PC-3 (cell line): ENCODE results near the gene VSTM5. TPM values are rescaled to one million over a fixed set of nuclear protein-coding genes. Genes with fewer than 3 reads are reported as not detected.

Experiments
- ATAC-seq: fragments of 200-7000 bp; cut with Tn5 transposase; 2 replicates; pipeline ENCODE4 v1.9.1; 2020; ENCODE audit warnings: mild to moderate bottlenecking, moderate library complexity
- BruUV-seq: library from RNA; stranded (reverse); fragments of 400-500 nt; replicated peaks from 2 replicates; lab custom pipeline; 2021; lab: Mats Ljungman, UMichigan
- CTCF ChIA-PET: fragments of 300-600 bp; sonication (Branson Sonifier 250); formaldehyde crosslinking; loops from one replicate; lab custom pipeline; 2022; ENCODE audit warnings: antibody characterized with exemption; lab: Charles Lee
- POLR2A ChIA-PET: fragments of 300-600 bp; sonication (Branson Sonifier 250); formaldehyde crosslinking; loops from one replicate; lab custom pipeline; 2022; ENCODE audit warnings: antibody characterized with exemption; ENCODE audit not compliant: unreplicated experiment; lab: Charles Lee
- DNase-seq: peaks from one replicate; pipeline ENCODE4 v3.0.0-alpha.2; 2015
- H2AFZ ChIP-seq: fragments of 300-600 bp; sonication (generic); 2 replicates; pipeline ENCODE4 v1.6.0; 2016; ENCODE audit warnings: antibody characterized with exemption, low read length
- H3F3A ChIP-seq: fragments of 300-600 bp; sonication (generic); one replicate; pipeline ENCODE4 v1.6.0; 2017; ENCODE audit warnings: antibody characterized with exemption, low read length, control low read depth, mild to moderate bottlenecking; ENCODE audit not compliant: unreplicated experiment
- H3K27ac ChIP-seq: fragments of 300-600 bp; sonication (generic); 2 replicates; pipeline ENCODE4 v1.5.1; 2016; ENCODE audit warnings: mild to moderate bottlenecking, low read length
- H3K27me3 ChIP-seq: fragments of 300-600 bp; sonication (generic); 2 replicates; pipeline ENCODE4 v1.6.1; 2016; ENCODE audit warnings: low read length, mixed read lengths
- H3K36me3 ChIP-seq: fragments of 300-600 bp; sonication (generic); 2 replicates; pipeline ENCODE4 v1.6.1; 2016; ENCODE audit warnings: low read depth, mixed run types, low read length, mixed read lengths
- H3K4me1 ChIP-seq: fragments of 300-600 bp; sonication (generic); 2 replicates; pipeline ENCODE4 v1.5.1; 2016; ENCODE audit warnings: low read length; ENCODE audit not compliant: insufficient read depth
- H3K4me2 ChIP-seq: fragments of 300-600 bp; sonication (generic); 2 replicates; pipeline ENCODE4 v1.6.0; 2016; ENCODE audit warnings: low read length
- H3K4me3 ChIP-seq: fragments of 300-600 bp; sonication (generic); 2 replicates; pipeline ENCODE4 v1.5.1; 2016; ENCODE audit warnings: mild to moderate bottlenecking, low read length, mixed read lengths
- H3K79me2 ChIP-seq: fragments of 300-600 bp; sonication (generic); 2 replicates; pipeline ENCODE4 v1.6.1; 2017; ENCODE audit warnings: low read length, mixed read lengths
- H3K9ac ChIP-seq: fragments of 300-600 bp; sonication (generic); 2 replicates; pipeline ENCODE4 v1.6.0; 2016; ENCODE audit warnings: mild to moderate bottlenecking, low read length
- H3K9me2 ChIP-seq: fragments of 300-600 bp; sonication (generic); replicated peaks from 2 replicates; pipeline ENCODE4 v1.6.1; 2016; ENCODE audit warnings: mixed run types, low read length, mixed read lengths
- H3K9me3 ChIP-seq: fragments of 300-600 bp; sonication (generic); 2 replicates; pipeline ENCODE4 v1.6.1; 2016; ENCODE audit warnings: low read length, mixed read lengths
- H4K20me1 ChIP-seq: fragments of 300-600 bp; sonication (generic); 2 replicates; pipeline ENCODE4 v1.6.1; 2016; ENCODE audit warnings: low read length, mixed read lengths
- EZH2 ChIP-seq: fragments of 300-600 bp; sonication (generic); IDR thresholded peaks from one replicate; pipeline ENCODE4 v1.6.1; 2017; ENCODE audit warnings: antibody characterized with exemption, mild to moderate bottlenecking, low read length; ENCODE audit not compliant: unreplicated experiment
- EZH2phosphoT487 ChIP-seq: fragments of 300-600 bp; sonication (generic); IDR thresholded peaks from 2 replicates; pipeline ENCODE4 v1.6.1; 2018; ENCODE audit warnings: mild to moderate bottlenecking, antibody characterized with exemption, low read length, borderline replicate concordance
- intact Hi-C: fragments of 100-400 bp; cut with micrococcal nuclease; formaldehyde crosslinking; loops from 2 replicates; pipeline ENCODE4 v1.9.0; 2023
- total RNA-seq: library from RNA; depleted of rRNA; stranded (reverse); fragments of >200 nt; gene quantifications from 2 replicates; pipeline ENCODE4 v1.2.3, GENCODE V29; 2014
- TF ChIP-seq, protein P1 (sequence below): fragments of 300-600 bp; sonication (generic); conservative IDR thresholded peaks from 2 replicates; pipeline ENCODE4 v1.5.1; 2017; ENCODE audit warnings: antibody characterized with exemption, low read depth, mild to moderate bottlenecking, low read length

The VSTM5 gene
- total RNA-seq, 1 experiment from 2014 or later, result 15.6 TPM

DNA sequence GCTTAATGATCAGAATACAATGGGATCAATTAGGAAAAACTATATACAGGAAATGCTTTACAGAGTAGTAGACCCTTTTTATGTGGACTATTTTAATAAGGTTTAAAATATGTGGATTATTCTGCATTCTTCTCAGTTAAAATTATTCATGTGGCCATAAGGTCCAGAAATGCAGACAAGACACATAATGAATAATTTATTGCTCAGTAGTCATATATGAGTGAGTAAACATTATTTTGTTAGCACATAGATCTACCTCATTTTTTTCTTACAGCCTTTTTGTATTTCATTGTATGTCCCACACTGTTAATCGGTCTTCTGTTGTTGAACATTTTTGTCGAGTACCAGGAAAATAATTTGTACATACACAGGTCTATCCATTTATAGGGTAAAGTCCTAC, 45.5 kb downstream of the VSTM5 start:
- H3K9me2 ChIP-seq, result no peaks in the 10 kb centered on the region
- H2AFZ ChIP-seq, result no peak overlapping the region
- no peaks in the 10 kb centered on the region for H3K79me2 ChIP-seq
- no peaks in the 10 kb centered on the region for H3K4me1 ChIP-seq
- TF ChIP-seq EZH2phosphoT487, result no peak
- TF ChIP-seq, protein P1, sequence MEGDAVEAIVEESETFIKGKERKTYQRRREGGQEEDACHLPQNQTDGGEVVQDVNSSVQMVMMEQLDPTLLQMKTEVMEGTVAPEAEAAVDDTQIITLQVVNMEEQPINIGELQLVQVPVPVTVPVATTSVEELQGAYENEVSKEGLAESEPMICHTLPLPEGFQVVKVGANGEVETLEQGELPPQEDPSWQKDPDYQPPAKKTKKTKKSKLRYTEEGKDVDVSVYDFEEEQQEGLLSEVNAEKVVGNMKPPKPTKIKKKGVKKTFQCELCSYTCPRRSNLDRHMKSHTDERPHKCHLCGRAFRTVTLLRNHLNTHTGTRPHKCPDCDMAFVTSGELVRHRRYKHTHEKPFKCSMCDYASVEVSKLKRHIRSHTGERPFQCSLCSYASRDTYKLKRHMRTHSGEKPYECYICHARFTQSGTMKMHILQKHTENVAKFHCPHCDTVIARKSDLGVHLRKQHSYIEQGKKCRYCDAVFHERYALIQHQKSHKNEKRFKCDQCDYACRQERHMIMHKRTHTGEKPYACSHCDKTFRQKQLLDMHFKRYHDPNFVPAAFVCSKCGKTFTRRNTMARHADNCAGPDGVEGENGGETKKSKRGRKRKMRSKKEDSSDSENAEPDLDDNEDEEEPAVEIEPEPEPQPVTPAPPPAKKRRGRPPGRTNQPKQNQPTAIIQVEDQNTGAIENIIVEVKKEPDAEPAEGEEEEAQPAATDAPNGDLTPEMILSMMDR, result no peak
- no peaks in the 10 kb centered on the region for H3K9me3 ChIP-seq
- POLR2A ChIA-PET, result no interaction called here
- peaks cover 5% of the 10 kb centered on the region; the same call in 1 of the 2 replicates for H4K20me1 ChIP-seq
- H3K4me2 ChIP-seq, result no peak overlapping the region
- no peak overlapping the region for H3K9ac ChIP-seq
- no peaks in the 10 kb centered on the region for H3K27me3 ChIP-seq
- BruUV-seq, result no TSS peak
- CTCF ChIA-PET, result no interaction called here
- H3F3A ChIP-seq, result no peaks in the 10 kb centered on the region
- H3K4me3 ChIP-seq, result no peak overlapping the region
- ATAC-seq (peak; percentile 66), DNase-seq (no peak)
- peaks cover 80% of the 10 kb centered on the region for H3K36me3 ChIP-seq
- intact Hi-C loops, result no loop called here
- H3K27ac ChIP-seq, result no peak overlapping the region

DNA sequence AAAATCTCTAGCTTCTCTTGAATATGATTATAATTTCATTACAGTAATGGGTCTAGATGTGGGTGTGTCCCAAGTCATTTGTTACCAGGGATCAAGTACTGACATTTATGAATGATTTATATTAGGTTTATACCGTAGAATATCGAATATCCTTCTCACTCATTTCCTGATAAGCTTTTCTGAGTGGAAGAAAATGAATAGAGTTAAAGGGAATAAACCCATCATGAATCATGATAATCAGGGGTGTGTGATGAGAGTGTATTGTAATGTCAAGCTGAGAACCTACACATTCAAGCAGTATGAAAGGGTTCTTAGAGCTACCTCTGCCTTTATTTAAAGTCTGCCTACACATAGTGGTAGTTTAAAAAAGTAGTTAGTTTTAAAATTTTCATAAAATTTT, 49.1 kb downstream of the VSTM5 start:
- Histone ChIP-seq H3K9me2 (no peaks in the 10 kb centered on the region), H3K4me3 (no peak overlapping the region), H3K27ac (no peak overlapping the region), H3K4me2 (no peak overlapping the region), H3K27me3 (no peaks in the 10 kb centered on the region), H3K79me2 (no peaks in the 10 kb centered on the region), H3K36me3 (peaks cover 83% of the 10 kb centered on the region), H3K9me3 (no peaks in the 10 kb centered on the region), H3F3A (no peaks in the 10 kb centered on the region), H2AFZ (no peak overlapping the region), H4K20me1 (peaks cover 9% of the 10 kb centered on the region), H3K9ac (no peak overlapping the region), H3K4me1 (no peaks in the 10 kb centered on the region)
- ChIA-PET POLR2A (no interaction called here), CTCF (no interaction called here)
- TF ChIP-seq, protein P1, result no peak
- TF ChIP-seq EZH2, result no peak
- TF ChIP-seq EZH2phosphoT487, result no peak
- BruUV-seq, result no TSS peak
- ATAC-seq (no peak), DNase-seq (no peak)
- intact Hi-C loops, result no loop called here

DNA sequence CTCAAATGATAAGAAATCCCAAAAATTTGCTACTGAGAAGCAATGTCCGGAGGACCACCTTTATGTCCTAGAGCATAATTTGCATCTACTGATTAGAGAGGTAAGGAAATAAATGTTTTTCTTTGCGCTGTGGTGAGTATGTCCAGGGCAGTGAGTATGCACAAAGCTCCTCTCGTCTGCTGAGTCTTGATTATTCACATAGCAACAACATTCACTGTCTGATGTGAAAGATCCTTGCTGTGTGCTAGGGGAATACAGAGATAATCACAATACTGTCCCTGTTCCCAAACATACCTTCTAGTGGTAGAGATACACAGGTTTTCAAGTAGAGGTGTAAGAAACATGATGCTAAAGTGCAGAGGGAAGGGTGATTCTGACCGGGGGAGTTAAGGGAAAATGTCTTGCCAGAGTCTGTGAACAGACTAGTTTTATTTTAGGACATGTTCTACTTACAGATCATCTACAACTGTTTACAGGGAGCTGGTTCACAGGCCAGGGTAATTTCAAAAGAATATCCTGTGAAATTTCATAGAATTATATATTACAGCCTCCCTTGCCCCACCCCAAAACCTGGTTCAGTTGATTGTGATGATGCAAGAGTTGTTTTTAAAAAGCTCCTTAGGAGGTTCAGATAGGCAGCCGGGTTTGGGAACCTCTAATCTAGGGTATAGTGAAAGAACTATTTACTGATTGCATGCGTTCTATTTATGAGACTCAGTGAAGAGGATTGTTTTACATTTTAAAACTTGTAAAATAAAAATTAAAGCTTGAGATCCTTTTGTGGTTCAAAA, 53.8 kb downstream of the VSTM5 start:
- no peaks in the 10 kb centered on the region for H3K4me1 ChIP-seq
- H3K9me3 ChIP-seq, result no peaks in the 10 kb centered on the region
- no peaks in the 10 kb centered on the region for H3F3A ChIP-seq
- BruUV-seq, result no TSS peak
- CTCF ChIA-PET, result no interaction called here
- no peak overlapping the region for H3K4me3 ChIP-seq
- no peaks in the 10 kb centered on the region for H3K27me3 ChIP-seq
- H4K20me1 ChIP-seq, result peaks cover 13% of the 10 kb centered on the region
- TF ChIP-seq EZH2phosphoT487 (no peak), EZH2 (no peak)
- TF ChIP-seq, protein P1, result no peak
- POLR2A ChIA-PET, result no interaction called here
- ATAC-seq (no peak), DNase-seq (no peak)
- no peaks in the 10 kb centered on the region for H3K9me2 ChIP-seq
- no peak overlapping the region for H3K9ac ChIP-seq
- intact Hi-C loops, result loop anchor here (5.0 kb wide), 1 partner anchor 46 kb away; no protein-coding TSS in a partner anchor
- H3K27ac ChIP-seq, result no peak overlapping the region
- H3K4me2 ChIP-seq, result no peak overlapping the region
- peaks cover 5% of the 10 kb centered on the region; the same call in 1 of the 2 replicates for H3K79me2 ChIP-seq
- peaks cover 80% of the 10 kb centered on the region for H3K36me3 ChIP-seq
- no peak overlapping the region for H2AFZ ChIP-seq
